GM18951 (cell line): ENCODE results near the gene XPOT.

ENCODE experiments used
- POLR2A ChIP-seq: IDR thresholded peaks from 4 replicates; pipeline ENCODE4 v1.6.1; 2011; ENCODE audit warnings: mild to moderate bottlenecking; ENCODE audit not compliant: insufficient read length, insufficient read depth; ENCODE audit errors: extremely low read depth
- in situ Hi-C: fragments of 300-500 bp; cut with MboI; formaldehyde crosslinking; loops from one replicate; pipeline ENCODE4 v1.12.0; 2022; ENCODE audit warnings: low sequenced_read_pairs, mixed read lengths, inconsistent platforms; ENCODE audit not compliant: unreplicated experiment

Gene XPOT

GRCh38 chr12:64446295-64446694, 42.1 kb downstream of the XPOT start:
- in situ Hi-C loops = no loop called here
- no peak for TF ChIP-seq POLR2A

- TF ChIP-seq POLR2A = no peak
- in situ Hi-C loops = no loop called here
These were observed 46.0 kb downstream of the XPOT start for GRCh38 chr12:64450057-64450640.

DNA sequence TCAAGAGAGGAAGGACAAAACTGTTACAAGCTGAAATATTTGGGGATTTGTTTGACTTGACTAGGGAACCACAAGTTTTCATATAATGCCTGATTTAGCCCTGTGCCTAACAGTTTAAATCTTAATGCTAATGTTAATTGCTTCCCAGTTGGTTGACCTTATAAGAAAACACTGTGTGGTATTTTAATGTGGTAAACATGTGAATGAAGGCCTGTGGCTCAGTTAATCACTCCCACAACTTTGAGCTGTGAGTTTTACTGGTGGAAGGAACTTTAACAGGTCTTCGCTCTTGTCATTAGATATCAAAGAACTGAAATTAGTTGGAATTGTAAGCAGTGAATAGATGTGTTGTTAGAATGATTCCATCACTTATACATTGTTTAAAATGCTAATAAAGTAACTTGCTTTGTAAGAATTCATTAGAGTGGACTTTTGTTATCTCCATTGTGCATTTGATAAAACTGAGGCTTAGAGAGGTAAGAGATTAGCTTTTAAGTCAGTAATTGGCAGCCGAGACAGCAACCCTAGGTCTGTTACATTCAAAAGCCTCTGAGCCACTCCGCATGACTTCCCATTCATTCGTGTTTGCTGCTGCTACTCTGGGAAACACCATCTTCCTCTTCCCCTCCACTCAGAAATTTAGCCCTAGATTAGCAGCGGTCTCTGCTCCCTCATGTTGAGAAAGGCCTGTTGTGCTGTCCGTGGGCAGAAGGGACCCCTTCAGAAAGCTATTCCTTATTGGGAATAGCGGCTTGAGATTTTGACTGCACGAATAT, 46.7 kb downstream of the XPOT start:
- no peak for TF ChIP-seq POLR2A
- in situ Hi-C loops = no loop called here

DNA sequence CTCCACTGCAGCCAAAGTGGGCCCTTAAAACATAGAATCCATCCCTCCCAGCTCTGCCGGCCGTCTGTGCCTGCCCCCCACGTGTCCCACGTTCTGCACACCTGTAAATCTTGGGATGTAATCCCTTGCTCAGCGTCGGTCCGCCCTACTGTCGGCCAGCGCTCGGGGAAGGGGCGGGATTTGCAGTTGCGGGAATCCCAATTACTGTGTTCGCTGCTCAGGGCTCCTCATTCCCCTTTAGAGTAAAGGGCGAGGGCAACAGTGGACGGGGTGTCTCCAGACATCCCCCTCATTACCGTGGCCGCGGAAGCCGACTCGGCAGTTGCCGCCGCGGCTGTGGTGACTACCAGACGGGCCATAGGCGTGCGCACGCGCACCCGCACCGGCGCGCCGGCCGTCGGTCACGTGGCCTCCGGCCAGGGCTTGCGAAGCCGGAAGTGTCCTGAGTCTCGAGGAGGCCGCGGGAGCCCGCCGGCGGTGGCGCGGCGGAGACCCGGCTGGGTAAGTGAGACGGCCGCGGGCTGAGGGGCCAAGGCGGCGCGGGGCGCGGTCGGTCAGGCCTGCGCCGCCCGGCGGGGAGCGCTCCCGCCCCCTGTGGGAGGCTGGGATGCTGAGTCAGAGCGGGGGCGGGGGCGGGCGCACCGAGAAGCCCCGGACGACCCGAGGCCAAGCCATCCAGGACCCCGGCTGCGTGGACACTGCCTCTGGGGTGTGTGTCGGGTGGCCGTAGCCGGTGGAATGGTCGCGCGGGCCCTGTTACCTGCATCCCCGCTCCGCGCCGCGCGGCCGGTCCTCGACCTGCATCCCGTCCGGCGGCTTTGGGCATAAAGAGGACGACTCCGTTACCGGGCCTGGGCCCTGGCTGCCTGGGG, 47.7 kb downstream of the XPOT start, which contains the start of gene TBK1:
Gene TBK1 (plus strand): TSS at position 434 of the 872 bp plus-strand sequence. CDS start 3,751 bp downstream, outside the sequence.
- TF ChIP-seq POLR2A = peak; percentile 92
- in situ Hi-C loops = no loop called here

GRCh38 chr12:64452559-64453329, 48.6 kb downstream of the XPOT start:
- in situ Hi-C loops = no loop called here
- TF ChIP-seq POLR2A = no peak

DNA sequence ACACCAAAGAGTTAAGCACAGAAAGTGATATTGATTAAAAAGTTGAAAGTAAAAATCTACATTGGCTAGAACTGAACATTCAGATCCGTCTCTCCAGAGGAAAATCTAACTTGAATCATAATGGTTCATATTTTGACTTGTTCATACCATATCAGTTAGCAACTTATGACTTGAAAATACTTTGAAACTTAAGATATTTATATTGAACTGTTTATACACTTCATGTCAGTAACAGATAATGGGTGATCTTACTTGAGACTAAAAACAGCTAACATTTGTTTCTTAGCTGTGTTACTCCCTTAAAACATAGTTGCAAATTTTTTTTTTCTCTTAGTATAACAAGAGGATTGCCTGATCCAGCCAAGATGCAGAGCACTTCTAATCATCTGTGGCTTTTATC, 51.3 kb downstream of the XPOT start:
- in situ Hi-C loops = no loop called here
- no peak for TF ChIP-seq POLR2A

- in situ Hi-C loops = no loop called here
- TF ChIP-seq POLR2A = no peak
These were observed 51.9 kb downstream of the XPOT start for GRCh38 chr12:64456119-64456518.

DNA sequence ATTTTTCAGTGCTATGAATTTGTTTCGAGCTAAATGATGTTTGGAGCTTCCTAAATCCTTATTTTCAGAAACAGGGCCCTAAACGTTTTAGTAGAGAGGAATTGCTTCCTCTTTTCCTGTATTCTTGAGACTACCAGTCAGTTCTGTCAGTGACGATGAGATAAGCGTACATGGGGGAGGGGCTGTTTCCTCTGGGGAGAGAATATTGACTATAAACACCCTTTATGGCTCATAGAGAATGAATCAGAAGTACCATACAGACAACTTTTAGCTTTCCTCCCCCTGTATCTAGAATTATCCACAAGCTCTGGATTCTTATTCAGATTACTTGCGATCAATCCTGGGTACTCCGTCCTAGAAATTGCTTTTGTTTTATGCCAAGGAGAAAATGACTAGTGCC, 52.8 kb downstream of the XPOT start:
- TF ChIP-seq POLR2A = no peak

GRCh38 chr12:64457466-64457865, 53.3 kb downstream of the XPOT start:
- in situ Hi-C loops = no loop called here
- no peak for TF ChIP-seq POLR2A

More for the DNA sequence above, 52.8 kb downstream of the XPOT start:
- in situ Hi-C loops = no loop called here

GRCh38 chr12:64457923-64458322, 53.7 kb downstream of the XPOT start:
- in situ Hi-C loops = no loop called here
- TF ChIP-seq POLR2A = no peak

- in situ Hi-C loops = no loop called here
- no peak for TF ChIP-seq POLR2A
These were observed 55.3 kb downstream of the XPOT start for GRCh38 chr12:64459394-64459891.

- in situ Hi-C loops = no loop called here
- no peak for TF ChIP-seq POLR2A
These were observed 57.6 kb downstream of the XPOT start for GRCh38 chr12:64461634-64462414.
